RWPE2 (cell line): ENCODE results near the gene MRPL24.

Experiments
- ATAC-seq: fragments of 200-7000 bp; cut with Tn5 transposase; 3 replicates; pipeline ENCODE4 v1.9.1; 2021; ENCODE audit warnings: low read depth
- DNase-seq: peaks from one replicate; pipeline ENCODE4 v3.0.0-alpha.2; 2020; ENCODE audit warnings: low spot score
- H3K27ac ChIP-seq: fragments of 450-650 bp; 2 replicates; pipeline ENCODE4 v1.5.1; 2017; ENCODE audit warnings: mild to moderate bottlenecking; ENCODE audit not compliant: poor library complexity, severe bottlenecking
- H3K27me3 ChIP-seq: fragments of 250-450 bp; sonication (Bioruptor Pico); 2 replicates; pipeline ENCODE4 v1.5.1; 2021; ENCODE audit warnings: mild to moderate bottlenecking, moderate library complexity; ENCODE audit not compliant: insufficient read depth, poor library complexity, severe bottlenecking
- H3K36me3 ChIP-seq: fragments of 250-450 bp; sonication (Bioruptor Pico); 2 replicates; pipeline ENCODE4 v1.5.1; 2020; ENCODE audit warnings: low read depth, mild to moderate bottlenecking, moderate library complexity
- H3K4me1 ChIP-seq: fragments of 250-450 bp; sonication (Bioruptor Pico); 2 replicates; pipeline ENCODE4 v1.5.1; 2021; ENCODE audit warnings: mild to moderate bottlenecking, moderate library complexity; ENCODE audit not compliant: insufficient read depth, poor library complexity, severe bottlenecking
- H3K4me3 ChIP-seq: fragments of 250-450 bp; sonication (Bioruptor Pico); 2 replicates; pipeline ENCODE4 v1.5.1; 2021; ENCODE audit warnings: mild to moderate bottlenecking, moderate library complexity; ENCODE audit not compliant: severe bottlenecking
- H3K9me3 ChIP-seq: fragments of 250-450 bp; sonication (Bioruptor Pico); 2 replicates; pipeline ENCODE4 v1.5.1; 2021; ENCODE audit warnings: mild to moderate bottlenecking, moderate library complexity; ENCODE audit not compliant: severe bottlenecking
- TF ChIP-seq, protein P1 (sequence below): fragments of 450-650 bp; IDR thresholded peaks from one replicate; pipeline ENCODE4 v1.5.1; 2017; ENCODE audit warnings: mild to moderate bottlenecking, moderate library complexity; ENCODE audit not compliant: poor library complexity, severe bottlenecking

MRPL24 gene

DNA sequence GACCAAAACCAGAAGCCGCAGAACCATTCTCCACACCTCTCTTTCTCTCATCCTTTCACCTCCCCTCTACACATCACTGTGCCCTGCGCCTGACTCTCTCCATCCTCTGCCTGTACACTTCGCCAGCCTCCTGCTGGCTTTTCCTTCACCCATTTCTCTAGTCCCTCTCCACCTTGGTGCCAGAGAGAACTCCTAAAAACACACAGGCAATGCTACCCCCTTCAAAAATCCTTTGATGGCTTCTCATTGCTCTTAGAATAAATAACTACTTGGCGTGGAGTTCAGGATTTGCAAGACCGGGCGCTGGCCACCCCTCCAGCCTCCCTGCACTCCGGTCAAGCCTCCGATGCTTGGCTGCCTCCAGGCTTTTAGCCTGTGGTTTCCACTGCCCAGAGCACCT lies 44.1 kb downstream of the MRPL24 start:
- H3K36me3 ChIP-seq: no peaks in the 10 kb centered on the region
- H3K4me1 ChIP-seq: peaks cover 26% of the 10 kb centered on the region
- no peak for DNase-seq
- no peak overlapping the region for H3K27ac ChIP-seq
- TF ChIP-seq, protein P1, sequence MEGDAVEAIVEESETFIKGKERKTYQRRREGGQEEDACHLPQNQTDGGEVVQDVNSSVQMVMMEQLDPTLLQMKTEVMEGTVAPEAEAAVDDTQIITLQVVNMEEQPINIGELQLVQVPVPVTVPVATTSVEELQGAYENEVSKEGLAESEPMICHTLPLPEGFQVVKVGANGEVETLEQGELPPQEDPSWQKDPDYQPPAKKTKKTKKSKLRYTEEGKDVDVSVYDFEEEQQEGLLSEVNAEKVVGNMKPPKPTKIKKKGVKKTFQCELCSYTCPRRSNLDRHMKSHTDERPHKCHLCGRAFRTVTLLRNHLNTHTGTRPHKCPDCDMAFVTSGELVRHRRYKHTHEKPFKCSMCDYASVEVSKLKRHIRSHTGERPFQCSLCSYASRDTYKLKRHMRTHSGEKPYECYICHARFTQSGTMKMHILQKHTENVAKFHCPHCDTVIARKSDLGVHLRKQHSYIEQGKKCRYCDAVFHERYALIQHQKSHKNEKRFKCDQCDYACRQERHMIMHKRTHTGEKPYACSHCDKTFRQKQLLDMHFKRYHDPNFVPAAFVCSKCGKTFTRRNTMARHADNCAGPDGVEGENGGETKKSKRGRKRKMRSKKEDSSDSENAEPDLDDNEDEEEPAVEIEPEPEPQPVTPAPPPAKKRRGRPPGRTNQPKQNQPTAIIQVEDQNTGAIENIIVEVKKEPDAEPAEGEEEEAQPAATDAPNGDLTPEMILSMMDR: no peak
- H3K27me3 ChIP-seq: no peaks in the 10 kb centered on the region
- H3K9me3 ChIP-seq: no peaks in the 10 kb centered on the region
- no peak overlapping the region for H3K4me3 ChIP-seq
- no peak for ATAC-seq

DNA sequence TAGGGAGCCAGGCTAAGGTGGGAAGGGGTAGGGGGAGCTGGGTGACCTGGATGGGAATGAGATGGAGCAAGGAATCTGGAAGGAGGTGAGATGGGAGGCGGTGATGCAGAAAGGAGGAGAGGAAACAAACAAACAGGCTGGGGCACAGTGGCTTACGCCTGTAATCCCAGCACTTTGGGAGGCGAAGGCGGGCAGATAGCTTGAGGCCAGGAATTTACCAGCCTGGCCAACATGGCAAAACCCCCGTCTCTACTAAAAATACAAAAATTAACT lies 46.3 kb downstream of the MRPL24 start:
- ATAC-seq: no peak
- no peak overlapping the region for H3K4me3 ChIP-seq
- H3K27ac ChIP-seq: peak overlapping the region; percentile 26
- H3K27me3 ChIP-seq: no peaks in the 10 kb centered on the region
- TF ChIP-seq, protein P1: no peak
- peaks cover 38% of the 10 kb centered on the region for H3K4me1 ChIP-seq
- no peaks in the 10 kb centered on the region for H3K9me3 ChIP-seq
- no peaks in the 10 kb centered on the region for H3K36me3 ChIP-seq
- DNase-seq: no peak

DNA sequence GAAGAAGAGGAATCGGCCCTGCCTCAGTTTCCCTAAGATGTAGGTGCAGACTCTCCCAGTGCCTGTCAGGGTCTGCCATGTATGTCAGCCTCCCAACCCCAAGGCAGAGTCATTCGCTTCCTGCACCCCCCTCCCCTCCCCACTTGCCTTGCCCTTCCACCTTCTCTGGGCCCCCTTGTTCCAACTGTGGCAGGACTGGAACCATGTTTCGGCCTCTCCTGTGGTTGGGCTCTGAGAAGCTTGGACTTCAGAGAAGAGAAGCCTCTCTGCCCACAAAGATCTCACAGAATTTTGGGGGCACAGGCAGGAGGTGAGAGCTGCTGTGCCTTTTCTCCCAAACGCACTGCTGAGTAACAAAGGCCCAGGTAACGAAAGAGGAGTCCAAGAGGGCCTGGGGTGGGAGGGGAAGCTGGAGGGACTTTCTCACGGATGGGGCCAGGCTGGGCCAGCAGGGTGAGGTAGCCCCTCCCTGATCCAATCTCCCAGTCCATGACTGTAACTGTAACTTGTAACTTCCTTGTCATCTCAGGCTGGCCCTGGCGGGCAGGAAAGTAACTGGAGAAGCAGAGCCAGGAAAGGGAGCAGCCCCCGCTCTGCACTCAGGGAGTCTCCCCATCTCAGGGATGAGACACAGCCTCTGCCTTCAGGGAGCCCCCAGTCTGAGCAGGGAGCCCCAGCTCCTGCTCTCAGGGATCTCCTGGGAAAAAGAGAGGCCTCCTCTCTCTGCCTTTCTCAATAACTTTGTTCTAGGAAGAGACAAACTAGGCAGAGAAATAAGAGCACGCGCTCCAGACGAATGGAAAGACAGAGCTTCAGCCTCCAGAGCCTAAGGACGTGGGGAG lies 46.8 kb downstream of the MRPL24 start:
- ATAC-seq (0 out of 3 replicates have a peak, but pooled peaks have one; percentile 9), DNase-seq (peak; percentile 52)
- Histone ChIP-seq H3K27ac (peak overlapping the region; percentile 26), H3K4me1 (peaks cover 42% of the 10 kb centered on the region), H3K9me3 (no peaks in the 10 kb centered on the region), H3K4me3 (no peak overlapping the region), H3K27me3 (no peaks in the 10 kb centered on the region), H3K36me3 (no peaks in the 10 kb centered on the region)
- TF ChIP-seq, protein P1: no peak

DNA sequence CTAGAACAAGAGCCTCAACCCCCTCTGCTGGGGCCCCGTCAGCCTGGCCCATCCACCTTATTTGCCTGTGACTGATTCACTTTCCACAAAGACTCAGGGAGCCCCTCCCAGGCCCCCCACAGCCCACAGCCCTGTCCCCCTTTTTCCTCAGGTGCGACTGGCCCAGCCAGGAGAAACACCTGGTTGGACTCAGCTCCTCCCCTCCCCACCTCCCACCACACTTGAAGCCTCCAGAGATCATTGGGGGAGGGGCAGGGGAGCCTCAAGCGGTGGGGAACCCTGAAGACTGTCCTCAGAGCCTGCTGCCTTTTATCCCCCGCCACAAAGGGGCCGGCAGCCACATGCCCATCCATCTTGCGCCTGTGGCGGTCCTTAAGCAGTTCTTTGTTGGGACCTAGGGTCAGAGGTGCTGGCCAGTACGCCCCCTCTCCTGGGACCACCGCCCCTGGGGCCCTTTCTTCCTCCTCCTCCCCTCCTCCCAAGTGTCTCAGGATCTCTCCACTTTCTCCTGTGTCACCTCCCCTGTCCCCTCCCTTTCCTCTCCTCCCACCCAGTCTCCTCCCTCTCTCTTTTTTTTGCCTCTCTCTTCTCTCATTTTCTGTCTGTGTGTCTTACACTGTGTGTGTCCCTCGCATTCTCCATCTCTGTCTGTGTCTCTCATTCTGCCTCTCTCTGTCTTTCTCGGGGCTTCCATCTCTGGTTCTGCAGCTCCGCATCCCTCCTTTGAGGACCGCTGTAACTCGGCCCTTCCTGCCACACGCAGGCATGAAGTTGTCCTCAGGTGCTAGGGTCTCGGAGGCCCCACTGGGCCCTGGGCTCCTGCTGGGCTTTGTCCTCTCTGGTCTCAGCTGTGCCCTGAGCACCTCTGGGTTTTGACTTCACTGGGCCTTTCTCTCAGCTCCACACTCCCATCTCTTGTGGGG lies 47.7 kb downstream of the MRPL24 start:
- DNase-seq (peak; percentile 82), ATAC-seq (peak; percentile 44)
- Histone ChIP-seq H3K9me3 (no peaks in the 10 kb centered on the region), H3K27ac (peak overlapping the region; percentile 31), H3K4me1 (peaks cover 44% of the 10 kb centered on the region), H3K4me3 (no peak overlapping the region), H3K36me3 (no peaks in the 10 kb centered on the region), H3K27me3 (no peaks in the 10 kb centered on the region)
- TF ChIP-seq, protein P1: no peak
